HG02870 (cell line): ENCODE results near the gene SAMD10.
"Not testable (repeated sequence)": the region's sequence is repeated elsewhere in the genome, so short reads cannot be mapped to it uniquely, and the experiment has no call there.

Source experiments
- ATAC-seq: cut with Tn5 transposase; IDR thresholded peaks from one replicate; pipeline ENCODE4 v1.9.1; 2021; ENCODE audit warnings: mild to moderate bottlenecking, moderate library complexity; ENCODE audit not compliant: unreplicated experiment

Gene SAMD10

DNA sequence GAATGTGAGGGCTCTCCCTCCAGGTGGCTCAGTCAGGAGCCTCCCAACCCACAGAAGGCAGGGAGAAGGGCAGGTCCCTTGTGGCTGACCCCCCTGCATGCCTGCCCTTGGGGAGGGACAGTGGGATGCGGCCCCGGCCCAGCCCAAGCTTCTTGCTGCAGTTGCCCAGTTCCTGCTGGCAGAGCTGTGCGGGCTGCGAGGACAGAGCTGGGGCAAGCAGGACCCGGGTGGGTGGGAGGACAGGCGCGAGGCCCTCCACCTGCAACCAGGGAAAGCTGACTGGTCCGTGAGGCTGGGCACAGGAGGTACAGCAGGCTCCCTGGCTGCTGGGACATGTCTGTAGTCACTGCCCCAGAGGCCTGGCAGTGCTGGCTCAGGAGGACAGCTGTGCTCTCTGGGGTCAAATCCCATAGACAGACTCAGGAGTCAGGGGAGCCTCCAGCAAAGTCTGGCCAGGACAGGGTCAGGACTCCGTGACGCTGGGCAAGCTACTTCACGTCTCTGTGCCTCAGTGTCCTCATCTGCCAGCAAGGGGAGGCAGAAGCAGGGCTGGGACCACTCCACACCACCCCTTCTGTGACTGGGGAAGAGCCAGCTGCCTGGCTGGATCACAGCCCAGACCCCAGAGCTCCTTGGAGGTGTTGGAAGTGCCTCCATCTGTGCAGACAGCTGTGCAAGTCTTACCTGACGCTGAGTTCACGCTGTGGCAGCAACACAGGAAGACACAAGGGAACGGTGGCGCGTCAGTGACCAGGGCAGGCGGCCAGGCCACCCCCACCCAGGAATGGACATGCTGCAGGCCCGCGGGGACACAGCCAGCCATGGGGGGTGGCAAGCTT lies 36.3 kb downstream of the SAMD10 start:
- no peak for ATAC-seq

- no peak for ATAC-seq
These were observed 37.0 kb downstream of the SAMD10 start for GRCh38 chr20:63942250-63942951.

- no peak for ATAC-seq
These were observed 38.0 kb downstream of the SAMD10 start for GRCh38 chr20:63941282-63942081.

GRCh38 chr20:63940472-63941266 lies 38.8 kb downstream of the SAMD10 start:
- no peak for ATAC-seq

- ATAC-seq: no peak
These were observed 39.4 kb downstream of the SAMD10 start for GRCh38 chr20:63940071-63940471.

GRCh38 chr20:63939061-63939935 lies 40.1 kb downstream of the SAMD10 start:
- ATAC-seq: no peak

DNA sequence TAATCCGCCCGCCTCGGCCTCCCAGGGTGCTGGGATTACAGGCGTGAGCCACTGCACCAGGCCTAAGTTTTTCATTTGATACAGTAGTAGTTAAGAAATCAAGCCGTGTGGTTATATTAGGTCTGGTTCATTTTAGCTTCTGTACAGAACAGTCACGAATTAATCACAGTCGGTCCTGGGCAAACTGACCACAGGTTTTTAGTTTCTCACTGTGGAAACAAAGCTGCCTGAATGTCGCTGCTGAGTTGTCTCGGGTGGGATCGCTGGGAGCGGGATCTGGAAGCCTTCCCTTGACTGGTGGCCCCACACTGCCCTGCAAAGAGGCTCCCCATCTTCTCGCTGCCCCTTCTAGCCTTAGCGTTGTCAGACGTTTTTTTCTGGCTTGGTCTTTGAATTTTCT lies 41.8 kb downstream of the SAMD10 start:
- ATAC-seq: no peak

DNA sequence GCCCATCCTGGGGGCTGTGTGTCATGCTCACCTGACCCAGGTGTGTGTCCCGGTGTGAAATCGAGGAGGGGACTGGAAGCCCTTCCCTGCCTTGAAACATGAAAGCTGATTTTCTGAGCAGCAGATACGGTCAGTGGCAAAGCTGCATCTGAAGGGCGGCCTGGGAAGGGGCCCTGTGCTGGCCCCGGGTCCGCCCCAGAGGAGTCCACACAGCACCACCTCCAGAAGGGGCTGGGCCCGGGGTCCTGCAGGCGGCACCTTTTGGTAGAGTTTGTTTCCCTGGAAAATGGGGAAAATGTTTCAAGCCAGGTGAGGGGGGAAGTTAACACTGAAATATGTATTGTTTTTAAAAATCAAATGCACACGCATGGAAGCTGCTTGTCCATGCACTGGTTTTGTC lies 44.0 kb downstream of the SAMD10 start:
- no peak for ATAC-seq

DNA sequence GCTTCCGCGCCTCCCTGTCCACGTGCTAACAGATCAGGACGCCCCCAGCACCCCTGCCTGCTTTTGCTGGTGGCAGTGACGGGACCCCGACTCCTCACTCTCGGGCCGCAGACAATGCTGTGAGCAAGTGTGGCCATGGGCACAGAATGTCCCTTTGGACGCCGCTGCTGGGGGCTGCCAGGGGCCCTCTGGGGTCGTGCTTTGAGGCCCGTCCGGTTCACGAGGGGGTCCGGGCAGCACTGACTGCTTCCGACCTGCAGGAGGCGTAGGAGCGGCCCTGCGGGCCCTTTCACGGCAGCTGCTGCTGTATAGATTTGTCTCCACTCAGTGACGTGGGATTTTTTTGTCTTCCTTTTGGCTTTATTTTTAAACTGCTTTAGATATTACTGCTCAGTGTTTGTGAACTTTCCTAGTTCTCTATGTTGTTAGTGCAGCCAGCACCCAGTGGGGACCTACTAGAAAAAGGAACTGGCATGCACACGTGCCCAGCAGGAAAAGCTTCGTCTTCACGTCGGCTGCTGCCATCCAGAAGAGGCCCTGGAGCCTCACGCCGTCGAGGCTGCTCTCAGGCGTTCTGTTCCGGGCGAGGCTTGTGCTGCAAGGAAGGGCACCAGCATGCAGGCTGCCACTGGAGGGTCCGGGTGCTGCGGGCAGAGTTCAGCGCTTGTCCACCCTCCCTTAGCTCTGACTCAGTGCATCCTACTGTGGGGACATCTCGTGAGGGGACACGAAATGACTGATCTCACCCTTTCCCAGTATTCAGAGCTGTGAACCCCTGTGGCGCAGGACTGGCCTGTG lies 45.0 kb downstream of the SAMD10 start:
- ATAC-seq: no peak

DNA sequence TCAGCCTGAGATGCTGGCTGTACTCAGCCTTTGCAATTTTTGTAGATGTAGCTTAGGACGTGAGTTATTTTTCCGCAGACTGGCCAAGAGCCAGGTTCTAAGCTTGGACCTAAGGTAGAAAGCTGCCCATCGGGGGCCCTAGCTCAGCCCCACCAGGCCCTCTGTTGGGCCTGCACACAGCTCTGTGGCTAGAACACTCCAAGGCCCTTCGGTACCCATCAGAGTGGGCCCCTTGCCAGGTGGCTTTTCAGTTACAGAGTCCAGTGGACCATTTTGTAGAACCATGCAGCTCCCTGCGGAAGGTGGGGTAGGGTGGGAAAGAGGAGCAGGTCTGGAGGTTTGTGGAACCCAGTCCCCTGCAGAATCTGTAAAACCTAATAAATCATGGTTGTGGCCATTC lies 45.8 kb downstream of the SAMD10 start:
- no peak for ATAC-seq

GRCh38 chr20:63932606-63933160 lies 46.8 kb downstream of the SAMD10 start:
- no peak for ATAC-seq

GRCh38 chr20:63931735-63932134 lies 47.7 kb downstream of the SAMD10 start:
- no peak for ATAC-seq

GRCh38 chr20:63930971-63931553 lies 48.4 kb downstream of the SAMD10 start:
- ATAC-seq: no peak

DNA sequence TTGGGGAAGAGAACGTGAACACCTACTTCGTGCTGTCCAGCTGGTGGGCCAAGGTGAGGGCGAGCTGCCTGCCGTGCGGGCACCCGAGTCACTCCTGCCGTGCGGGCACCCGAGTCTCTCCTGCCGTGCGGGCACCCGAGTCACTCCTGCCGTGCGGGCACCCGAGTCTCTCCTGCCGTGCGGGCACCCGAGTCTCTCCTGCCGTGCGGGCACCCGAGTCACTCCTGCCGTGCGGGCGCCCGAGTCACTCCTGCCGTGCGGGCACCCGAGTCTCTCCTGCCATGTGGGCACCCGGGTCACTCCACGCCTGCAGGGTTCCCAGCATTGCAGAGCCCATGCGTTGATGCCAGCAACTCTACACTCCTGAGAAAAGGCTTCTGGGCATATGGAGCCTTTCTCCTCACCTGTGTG lies 50.0 kb downstream of the SAMD10 start:
- ATAC-seq: not testable (repeated sequence)

DNA sequence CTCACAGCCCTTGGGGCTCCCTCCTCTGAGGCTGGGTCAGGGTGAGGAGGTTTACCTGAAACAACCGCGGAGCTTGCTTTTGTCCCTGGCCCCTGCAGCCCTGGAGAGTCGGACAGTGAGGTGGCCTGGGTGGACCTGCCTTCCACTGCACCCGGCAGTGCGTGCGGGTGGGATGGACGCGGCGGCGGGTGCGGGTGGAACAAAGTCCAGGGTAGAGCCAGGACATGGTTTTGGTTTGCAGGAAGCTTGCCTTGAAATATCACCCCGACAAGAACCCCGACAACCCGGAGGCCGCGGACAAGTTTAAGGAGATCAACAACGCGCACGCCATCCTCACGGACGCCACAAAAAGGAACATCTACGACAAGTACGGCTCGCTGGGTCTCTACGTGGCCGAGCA lies 50.4 kb downstream of the SAMD10 start:
- no peak for ATAC-seq

GRCh38 chr20:63926298-63926697 lies 53.1 kb downstream of the SAMD10 start:
- ATAC-seq: no peak

DNA sequence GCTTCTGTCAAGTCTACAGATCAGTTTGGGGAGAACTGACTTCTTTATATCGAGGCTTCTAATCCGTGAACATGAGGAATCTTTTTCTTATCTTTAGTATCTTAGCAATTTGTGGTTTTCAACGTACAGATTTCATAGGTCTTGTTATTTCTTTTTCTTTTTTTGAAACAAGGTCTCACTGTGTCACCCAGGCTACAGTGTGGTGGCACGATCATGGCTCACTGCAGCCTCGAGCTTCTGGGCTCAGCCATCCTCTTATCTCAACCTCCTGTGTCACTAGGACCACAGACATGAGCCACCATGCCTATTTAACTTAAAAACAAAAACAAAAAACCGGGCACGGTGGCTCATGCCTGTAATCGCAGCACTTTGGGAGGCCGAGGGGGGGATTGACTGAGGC lies 55.2 kb downstream of the SAMD10 start:
- ATAC-seq: no peak
